Inflammatory macrophage (primary cell): ENCODE measurements around the gene MS4A18.
"Not testable (repeated sequence)": the region's sequence is repeated elsewhere in the genome, so short reads cannot be mapped to it uniquely, and the experiment has no call there.

Experiments
- DNase-seq, 2 donors: peaks; one replicate each; pipeline ENCODE4 v3.0.0-alpha.2; 2020 to 2022

MS4A18 gene

DNA sequence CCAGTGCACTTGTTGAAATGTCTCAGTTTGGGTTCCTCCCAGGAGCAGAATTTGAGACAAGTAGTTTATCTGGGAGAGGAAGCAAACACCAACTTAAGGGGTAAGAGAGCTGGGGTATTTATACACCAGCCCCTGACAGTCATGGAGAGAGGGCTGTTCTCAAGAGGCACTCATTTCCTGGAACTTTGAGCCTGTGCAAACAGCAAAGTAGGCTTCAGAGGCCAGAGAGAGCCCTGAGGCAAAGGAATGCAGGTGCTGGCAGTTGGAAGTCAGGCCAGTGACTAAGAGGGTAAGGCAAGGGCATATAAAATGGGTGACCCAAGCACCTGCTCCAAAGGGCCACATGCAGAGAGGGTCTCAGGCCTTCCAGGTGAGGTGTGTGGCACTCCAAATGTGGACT, 16.1 kb downstream of the MS4A18 start:
- DNase-seq = no peak

DNA sequence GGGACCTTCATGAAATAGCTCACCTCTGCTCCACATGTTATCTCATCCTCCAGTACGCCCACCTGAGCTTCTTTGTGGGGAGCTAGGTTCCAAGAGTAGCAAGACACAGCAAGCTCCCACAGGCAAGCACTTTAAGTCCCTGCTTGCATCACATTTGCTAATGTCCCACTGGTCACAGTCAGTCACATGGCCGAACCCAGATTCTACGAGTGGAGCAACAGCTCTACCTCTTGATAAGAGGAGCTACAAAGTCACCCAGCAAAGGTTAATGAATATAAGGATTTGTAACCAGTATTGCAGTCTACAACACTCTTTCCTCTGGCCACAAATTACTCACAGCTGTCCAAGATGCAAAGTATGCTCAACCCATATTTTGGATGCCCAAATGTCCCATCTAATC, 16.9 kb downstream of the MS4A18 start:
- DNase-seq = no peak

DNA sequence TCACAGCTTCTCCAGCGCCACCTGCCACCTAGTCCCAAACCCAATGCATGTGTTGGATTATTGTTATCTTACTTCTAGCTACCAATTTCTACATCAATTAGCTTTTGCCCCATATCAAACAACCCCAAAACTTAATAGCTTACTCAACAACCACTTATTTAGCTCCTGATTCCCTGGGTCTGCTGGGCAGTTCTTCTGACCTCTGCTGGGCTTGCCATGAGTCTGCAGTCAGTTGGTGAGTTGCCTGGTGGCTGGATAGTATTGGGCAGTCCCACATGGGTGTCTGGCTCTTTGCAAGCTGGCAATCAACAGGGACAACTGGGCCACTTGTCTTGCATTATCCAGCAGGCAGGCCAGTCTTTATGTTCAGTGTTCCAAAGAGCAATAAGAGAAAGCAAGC, 18.5 kb downstream of the MS4A18 start:
- DNase-seq = no peak

DNA sequence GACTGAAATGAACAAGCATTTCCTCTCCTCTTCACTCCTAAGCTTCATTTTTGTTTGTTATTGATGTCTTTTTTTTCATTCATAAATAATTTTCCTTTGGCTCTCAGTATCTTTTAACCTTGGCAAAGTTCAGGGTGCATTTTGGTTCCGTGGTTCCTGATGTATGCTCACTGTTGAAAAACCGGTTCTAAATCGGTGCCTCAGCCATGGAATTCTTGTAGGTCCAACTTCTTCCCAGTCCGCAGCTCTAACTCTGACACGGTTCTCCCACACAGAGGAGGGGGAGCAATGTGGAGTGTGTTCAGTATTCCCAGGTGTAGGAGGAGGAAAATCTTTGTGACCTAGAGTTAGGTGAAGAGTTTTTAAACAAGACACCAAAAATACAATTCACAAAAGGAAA, 19.6 kb downstream of the MS4A18 start:
- DNase-seq = no peak

DNA sequence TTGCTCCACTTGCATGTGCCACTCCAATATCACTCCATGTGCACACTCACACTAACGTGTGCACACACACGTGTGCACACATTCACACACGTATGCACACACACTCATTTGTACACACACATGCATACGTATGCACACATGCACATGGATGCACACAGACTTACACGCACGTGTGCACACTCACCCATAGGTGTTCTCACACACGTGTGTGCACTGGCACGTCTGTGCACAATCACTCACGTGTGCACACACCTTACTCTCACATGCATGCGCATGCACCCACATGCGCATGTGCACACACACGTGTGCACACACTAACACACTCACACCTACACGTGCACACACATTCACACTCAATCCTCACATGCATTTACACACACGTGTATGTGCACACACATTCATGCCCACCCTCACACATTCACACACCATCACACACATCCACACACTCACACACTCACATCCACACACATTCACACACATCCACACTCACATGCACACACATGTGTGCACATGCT, 22.9 kb downstream of the MS4A18 start:
- DNase-seq = no peak

DNA sequence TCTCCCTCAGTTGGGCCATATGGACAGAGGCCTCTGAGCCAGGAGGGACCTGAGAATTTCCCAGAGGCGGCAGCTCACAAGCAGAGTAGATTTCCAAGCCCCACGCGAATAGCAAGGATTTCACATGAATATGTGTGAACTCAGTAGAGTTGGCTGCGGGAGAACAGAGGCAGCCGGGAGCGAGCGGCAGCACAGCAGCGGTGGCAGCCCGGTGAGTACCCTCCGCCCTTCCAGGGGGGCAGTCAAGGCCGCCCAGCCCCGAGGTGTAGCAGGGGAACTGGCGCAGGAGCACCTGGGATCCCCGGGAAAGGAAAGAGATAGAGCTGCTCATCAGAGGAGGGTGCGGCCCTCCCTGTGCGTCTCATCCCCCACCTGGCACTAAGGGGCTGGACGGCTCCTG, 23.7 kb downstream of the MS4A18 start:
- DNase-seq = no peak

DNA sequence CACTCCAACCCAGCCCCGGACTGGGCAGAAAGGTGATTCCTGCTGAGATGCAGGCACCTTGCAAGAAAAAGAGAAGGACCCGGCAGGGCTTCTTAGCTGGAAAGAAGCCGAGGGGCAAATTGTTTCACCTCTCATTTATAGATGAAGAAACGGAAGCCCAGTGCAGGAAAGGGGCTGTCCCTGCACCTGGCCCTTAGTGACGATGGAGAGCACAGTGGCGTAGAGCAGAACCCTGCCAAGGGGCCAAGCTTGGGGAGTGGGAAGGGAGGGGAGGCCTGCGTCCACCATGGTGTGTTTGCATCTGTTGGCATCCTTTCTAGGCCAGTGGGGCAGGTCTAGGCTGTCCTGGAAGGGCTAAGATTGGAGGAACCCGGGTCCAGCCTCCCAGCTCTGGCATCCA, 24.3 kb downstream of the MS4A18 start:
- no peak for DNase-seq

DNA sequence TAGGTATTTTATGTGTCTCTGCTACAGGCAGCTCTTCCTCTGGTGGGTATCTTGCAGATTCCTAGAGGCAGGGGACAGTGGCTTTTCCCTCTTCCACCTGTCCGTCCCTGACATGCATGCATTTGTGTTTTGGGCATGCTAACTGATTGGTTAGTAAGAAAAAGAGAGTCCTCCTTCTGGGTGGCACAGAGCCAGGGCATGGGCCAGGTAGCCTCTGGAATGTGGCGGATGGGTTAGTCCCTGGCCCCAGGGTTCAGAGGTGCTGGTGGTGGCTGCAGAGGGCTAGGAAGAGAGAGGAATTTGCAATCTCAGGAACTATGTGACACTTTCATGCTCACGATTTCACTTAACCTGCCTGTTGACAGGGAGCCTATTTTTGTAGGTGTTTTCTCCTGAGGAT, 26.4 kb downstream of the MS4A18 start:
- DNase-seq = no peak

DNA sequence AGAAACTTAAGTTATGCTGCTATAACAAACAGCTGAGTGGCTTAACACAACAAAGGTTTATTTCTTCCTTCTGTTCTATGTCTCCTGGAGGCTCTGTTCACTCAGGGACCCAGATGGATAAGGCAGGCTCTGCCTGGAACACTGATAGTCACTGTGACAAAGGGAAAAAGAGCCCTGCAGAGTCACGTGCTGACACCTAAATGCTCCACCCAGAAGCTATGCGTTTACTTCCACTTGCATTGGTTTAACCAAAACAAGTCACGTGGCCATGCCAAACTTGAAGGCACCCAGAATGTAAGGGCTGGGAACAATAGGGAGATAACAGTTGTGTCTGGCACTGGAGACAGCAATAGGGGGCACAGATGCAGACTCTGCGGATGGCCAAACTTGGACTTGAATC, 28.8 kb downstream of the MS4A18 start:
- DNase-seq = no peak

DNA sequence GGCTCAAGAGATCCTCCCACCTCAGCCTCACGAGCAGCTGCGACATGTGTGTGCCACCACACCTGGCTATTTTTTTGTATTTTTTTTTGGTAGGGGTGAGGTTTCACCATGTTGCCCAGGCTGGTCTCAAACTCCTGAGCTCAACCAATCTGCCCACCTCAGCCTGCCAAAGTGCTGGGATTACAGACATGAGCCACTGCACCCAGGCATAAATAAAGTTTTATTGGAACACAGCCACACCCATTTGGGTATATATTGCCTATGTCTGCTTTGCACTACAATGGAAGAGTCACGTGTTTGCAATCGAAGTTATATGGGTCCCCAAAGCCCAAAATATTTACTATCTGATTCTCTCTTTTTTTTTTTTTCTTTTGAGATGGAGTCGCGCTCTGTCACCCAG, 30.4 kb downstream of the MS4A18 start:
- no peak for DNase-seq

DNA sequence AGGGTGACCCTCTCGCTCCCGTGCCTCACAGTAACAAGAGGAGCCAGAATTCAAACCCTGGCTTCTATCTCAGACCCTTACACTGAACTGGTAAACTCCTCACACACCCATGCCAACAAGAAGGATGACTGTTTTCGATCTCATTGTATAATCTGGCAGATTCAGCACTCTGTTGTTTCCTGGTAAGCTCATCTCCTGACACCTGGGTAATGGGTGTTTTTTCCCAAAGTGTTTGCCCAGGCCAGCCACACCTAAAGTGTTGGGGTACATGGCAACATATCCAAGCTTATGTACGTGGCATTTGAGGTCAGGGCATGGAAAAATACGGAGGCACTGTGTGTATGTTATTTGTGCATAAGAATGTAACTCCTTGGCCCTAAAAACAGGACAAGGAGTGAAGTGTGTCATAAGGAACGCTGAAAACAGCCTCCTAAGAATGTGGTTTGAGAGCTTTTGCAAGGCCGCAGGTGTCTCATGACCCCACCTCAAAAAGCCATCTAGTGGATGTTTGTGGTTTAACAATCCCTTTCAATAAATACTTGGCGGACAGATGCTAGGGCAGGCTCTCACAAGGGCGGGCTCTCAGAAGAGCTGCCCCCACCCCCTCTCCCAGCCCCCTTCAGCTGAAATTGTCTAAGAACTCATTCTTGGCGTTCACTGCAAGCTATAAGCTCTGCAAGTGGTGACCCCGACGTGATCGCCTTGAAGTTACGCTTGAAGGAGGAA, 31.9 kb downstream of the MS4A18 start, which contains the start of gene MS4A15:
Gene MS4A15, plus strand, starts transcription at position 561 of the 726 bp plus-strand sequence. CDS start 6,867 bp downstream, outside the sequence.
- DNase-seq = peak; percentile 16 to 29

DNA sequence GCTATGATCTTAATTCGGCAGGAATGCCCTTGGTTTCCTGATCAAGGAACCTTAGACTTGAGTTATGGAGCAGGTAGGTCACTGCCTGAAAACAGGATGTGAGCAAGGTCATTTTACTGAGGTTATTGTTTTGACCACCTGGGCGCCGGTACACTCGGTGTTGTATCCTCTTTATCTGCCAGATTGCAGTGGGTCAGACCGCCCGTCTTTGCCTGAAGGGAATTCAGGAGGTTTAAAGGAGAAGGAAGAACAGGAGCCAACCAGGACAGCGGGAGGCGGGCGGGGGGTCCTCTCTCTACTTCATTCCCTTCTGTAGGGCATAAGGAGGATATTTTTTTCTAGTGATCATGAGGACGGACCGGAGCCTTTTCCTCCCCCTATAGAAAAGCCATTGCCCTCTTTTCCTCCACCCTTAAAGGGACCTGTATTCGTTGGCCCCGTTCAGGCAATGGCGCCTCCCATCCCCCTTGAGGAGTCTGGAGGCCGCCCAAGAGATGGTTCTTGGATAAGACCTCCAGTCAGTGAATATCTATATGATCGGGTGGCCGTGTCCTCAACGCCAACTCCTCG, 32.8 kb downstream of the MS4A18 start:
- DNase-seq = no peak

DNA sequence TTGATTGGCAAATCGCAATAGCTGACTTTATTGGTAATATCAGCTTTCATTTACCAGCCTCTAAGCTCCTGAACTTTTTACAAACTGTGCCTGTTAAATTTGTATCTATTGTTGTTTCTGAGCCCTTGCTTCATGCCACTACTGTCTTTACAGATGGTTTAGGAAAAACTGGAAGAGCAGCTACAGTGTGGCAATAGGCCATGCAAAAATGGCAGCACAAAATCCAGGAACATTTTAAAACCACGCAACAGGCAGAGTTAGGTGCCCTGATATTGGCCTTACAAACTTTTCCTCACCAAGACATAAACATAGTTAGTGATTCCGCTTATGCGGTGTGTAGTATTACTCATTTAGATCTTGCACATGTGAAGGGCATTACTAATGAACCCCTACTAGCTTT, 34.2 kb downstream of the MS4A18 start:
- not testable (repeated sequence) for DNase-seq

DNA sequence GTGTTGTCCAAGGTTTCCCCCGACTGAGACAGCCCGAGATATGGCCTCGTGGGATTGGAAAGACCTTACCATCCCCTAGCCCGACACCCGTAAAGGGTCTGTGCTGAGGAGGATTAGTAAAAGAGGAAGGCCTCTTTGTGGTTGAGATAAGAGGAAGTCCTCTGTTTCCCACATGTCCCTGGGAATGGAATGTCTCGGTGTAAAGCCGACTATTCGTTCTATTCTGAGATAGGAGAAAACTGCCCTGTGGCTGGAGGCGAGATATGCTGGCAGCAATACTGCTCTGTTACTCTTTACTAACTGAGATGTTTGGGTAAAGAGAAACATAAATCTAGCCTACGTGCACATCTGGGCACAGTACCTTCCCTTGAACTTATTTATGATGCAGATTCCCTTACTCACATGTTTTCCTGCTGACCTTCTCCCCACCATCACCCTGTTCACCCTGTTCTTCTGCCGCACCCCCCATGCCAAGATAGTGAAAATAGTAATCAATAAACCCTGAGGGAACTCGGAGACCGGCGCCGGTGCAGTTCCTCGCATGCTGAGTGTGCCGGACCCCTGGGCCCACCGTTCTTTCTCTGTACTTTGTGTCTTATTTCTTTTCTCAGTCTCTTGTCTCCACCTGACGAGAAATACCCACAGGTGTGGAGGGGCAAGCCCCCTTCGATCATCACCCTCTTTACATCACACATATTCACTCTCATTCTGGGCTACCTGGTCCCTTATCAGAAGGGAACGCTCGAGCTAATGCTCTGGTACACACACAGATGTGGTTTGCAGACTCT, 35.1 kb downstream of the MS4A18 start:
- peak; percentile 29 to 50 for DNase-seq

DNA sequence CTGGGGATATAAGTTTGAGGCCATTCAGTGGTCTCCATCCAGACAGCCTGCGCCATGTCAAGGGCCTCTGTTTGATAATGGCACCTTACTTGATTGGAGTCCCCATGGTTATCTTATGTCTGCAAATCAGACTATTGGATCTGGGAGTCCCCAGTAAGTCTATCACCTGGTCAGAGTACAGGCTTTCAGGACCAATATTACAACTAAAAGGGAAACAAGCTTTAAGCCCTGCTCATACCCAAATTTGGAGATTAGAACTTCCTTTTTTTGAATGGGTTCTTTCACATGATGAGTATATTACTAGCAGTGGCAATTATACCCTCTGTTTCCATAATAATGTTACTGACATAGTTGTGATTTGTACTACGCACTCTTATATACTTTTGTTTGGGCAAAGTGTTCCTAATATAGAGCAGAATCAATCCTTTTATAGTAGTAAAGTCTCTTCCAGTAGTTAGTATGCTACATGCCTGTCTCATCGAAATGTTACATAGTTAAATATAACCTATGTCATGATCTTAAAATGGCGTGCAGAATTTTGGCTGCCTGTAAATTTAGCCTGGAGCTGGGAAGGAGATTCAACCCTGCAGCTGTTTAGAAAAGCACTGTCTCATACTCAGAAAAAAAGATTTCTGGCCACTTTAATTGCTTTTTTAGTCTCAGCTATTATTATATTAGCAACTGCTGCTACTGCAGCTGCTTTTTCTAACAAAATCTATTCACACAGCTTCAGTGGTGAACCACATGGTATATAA, 37.1 kb downstream of the MS4A18 start:
- DNase-seq = peak; percentile 6 to 20

DNA sequence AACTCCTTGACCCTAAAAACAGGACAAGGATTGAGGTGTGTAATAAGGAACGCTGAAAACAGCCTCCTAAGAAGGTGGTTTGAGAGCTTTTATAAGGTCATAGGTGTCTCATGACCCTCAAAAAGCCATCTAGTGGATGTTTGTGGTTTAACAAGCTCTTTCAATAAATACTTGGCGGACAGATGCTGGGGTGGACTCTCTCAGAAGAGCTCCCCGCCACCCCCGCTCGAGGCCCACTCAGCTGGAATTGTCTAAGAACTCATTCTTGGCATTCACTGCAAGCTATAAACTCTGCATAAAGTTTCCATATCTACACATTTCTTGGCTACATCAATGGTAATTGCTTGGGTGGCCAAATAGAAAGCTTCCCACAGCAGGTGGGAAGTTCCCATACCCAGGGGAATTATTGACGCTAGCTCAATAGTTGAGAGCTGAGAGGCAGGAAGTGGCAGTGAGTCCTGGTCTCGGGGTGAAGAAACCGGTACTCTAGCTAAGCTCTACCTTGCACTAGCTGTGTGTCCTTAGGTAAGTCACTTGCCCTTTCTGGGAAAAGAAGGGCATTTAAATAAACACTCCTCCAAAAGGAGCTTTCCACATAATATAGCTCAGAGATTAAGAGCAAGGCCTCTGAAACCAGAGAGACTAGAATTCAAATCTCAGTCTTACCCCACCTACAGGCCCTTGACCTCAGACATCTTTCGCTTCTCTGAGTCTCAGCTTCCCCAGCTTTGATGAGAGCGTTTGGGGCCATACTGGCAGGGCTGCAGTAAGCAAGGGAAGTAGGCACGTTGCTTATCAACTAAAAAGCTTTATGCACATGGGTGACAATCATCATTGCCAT, 38.6 kb downstream of the MS4A18 start:
- DNase-seq = no peak

DNA sequence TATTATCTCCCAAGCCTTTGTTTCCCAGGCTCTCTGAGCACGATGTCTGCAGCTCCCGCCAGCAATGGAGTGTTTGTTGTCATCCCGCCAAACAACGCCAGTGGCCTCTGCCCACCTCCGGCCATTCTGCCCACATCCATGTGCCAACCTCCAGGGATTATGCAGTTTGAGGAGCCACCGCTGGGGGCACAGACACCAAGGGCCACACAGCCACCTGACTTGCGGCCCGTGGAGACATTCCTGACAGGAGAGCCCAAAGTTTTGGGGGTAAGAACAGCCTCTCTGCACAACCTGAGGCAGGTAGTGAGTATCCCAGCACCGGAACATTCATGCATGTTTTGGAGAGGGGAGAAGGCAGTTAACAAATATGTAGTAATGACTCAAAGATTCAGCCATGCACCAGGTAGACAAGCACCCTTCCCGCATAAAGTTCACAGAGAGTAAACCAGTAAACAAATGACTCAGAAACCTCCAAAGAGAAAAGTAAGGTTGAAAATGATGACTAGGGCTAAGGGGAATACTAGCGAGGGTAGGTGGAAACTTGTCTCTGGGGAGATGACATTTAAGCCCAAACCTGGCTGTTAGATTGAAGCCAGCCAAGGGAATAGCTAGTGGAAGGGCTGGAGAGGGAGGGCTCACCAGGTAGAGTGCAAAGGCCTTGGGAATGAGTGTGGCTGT, 39.3 kb downstream of the MS4A18 start:
- no peak for DNase-seq

DNA sequence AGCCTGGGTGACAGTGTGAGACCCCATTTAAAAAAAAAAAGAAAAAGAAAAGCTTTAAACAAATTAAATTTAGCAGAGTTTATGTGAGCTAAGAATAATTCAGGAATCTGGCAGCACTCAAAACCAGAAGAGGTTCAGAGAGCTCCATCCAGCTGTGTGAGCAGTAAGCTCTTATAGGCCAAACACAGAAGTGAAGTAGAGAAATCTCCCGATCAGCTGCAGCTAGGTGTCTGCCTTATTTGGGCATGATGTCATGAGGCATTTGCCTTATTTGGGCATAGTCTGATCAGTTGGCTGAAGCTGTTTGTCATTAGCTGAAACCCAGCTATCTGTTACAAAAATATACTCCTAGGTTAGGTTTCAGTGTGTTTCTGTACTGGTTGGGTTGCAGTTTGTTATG, 40.4 kb downstream of the MS4A18 start:
- DNase-seq = no peak

DNA sequence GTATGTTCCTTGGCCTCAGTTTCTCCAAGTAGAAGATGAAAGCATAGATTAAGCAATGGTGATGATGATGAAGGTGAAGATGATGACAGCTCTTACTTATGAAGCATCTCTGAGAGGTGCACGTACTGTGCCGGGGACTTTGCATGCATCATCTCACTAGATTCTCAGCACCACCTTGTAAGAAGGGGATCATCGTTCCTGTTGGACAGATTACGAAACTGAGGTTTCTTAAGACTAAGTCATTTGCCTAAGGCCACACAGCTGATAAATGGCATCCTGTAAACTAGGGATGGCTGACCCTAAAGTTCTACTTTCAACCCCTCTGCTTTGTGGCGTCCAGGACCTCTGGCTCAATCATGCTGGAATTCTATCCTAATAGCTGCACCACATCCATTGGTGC, 40.8 kb downstream of the MS4A18 start:
- DNase-seq = no peak

DNA sequence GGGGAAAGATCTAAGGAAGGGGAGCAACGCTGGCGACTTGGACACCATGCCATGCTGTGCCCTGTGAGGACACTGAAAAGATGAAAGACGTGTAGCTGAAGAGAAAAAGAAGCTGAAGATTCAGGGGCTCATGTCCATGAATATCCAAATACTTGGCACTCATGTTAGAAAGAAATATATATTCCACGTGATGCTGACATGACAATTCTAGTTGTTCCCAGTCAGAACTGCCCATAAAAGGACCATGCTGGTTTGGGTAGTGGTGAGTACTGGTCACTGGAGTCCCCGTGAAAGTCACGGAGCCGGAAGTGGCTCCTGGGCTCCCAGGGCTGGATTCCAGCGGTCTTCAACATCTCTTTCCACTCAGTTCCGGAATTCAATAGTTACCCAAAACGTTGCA, 42.0 kb downstream of the MS4A18 start:
- no peak for DNase-seq

DNA sequence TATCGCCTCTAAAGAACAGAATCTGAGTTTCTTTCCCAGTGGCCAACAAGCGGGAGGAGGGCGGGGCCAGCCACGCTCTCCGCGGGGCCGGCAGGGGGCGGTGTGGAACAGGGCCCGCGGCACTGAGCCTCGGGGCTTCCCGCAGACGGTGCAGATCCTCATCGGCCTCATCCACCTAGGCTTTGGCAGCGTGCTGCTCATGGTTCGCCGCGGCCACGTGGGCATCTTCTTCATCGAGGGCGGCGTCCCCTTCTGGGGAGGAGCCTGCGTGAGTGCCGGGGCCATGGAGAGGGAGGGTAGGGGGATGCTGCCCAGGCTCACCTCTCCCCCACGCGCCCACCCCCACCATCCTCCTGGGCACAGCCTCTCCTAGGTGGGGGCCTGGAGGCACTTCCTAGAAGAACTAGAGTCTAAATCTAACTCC, 42.9 kb downstream of the MS4A18 start:
- DNase-seq = no peak
